HG03575 (cell line): Measurements from ENCODE around the gene VOPP1.
A peak's percentile ranks its signal among the peaks of the same experiment; 100 is the strongest.
"Not testable (repeated sequence)": the region's sequence is repeated elsewhere in the genome, so short reads cannot be mapped to it uniquely, and the experiment has no call there.

ENCODE experiments used
- ATAC-seq: cut with Tn5 transposase; IDR thresholded peaks from one replicate; pipeline ENCODE4 v1.9.1; 2021; ENCODE audit not compliant: unreplicated experiment, insufficient number of reproducible peaks, low FRiP score; ENCODE audit errors: extremely low read depth

VOPP1 gene

GRCh38 chr7:55572378-55573233, at the start of gene VOPP1:
Gene VOPP1 (minus strand): TSS chr7:55572502. CDS start chr7:55572324, 178 bp downstream.
- ATAC-seq = no peak

- no peak for ATAC-seq
Measured at GRCh38 chr7:55618913-55619312, 46.6 kb upstream of the VOPP1 start.

- ATAC-seq = not testable (repeated sequence)
Measured at GRCh38 chr7:55614365-55615064, 42.2 kb upstream of the VOPP1 start.

- not testable (repeated sequence) for ATAC-seq
Measured at GRCh38 chr7:55609726-55610125, 37.4 kb upstream of the VOPP1 start.

GRCh38 chr7:55605661-55606060, 33.4 kb upstream of the VOPP1 start:
- ATAC-seq = not testable (repeated sequence)

- not testable (repeated sequence) for ATAC-seq
Measured at GRCh38 chr7:55597944-55598499, 25.7 kb upstream of the VOPP1 start.

- not testable (repeated sequence) for ATAC-seq
Measured at GRCh38 chr7:55597214-55597739, 25.0 kb upstream of the VOPP1 start.

- ATAC-seq = no peak
Measured at GRCh38 chr7:55595511-55595910, 23.2 kb upstream of the VOPP1 start.

GRCh38 chr7:55594870-55595269, 22.6 kb upstream of the VOPP1 start:
- ATAC-seq = no peak

GRCh38 chr7:55594414-55594813, 22.1 kb upstream of the VOPP1 start:
- no peak for ATAC-seq

GRCh38 chr7:55593515-55594318, 21.4 kb upstream of the VOPP1 start:
- no peak for ATAC-seq

- no peak for ATAC-seq
Measured at GRCh38 chr7:55593172-55593514, 20.8 kb upstream of the VOPP1 start.

- ATAC-seq = no peak
Measured at GRCh38 chr7:55592492-55592891, 20.2 kb upstream of the VOPP1 start.

GRCh38 chr7:55591282-55591931, 19.1 kb upstream of the VOPP1 start:
- ATAC-seq = peak; percentile 41

- no peak for ATAC-seq
Measured at GRCh38 chr7:55590517-55591281, 18.4 kb upstream of the VOPP1 start.

- ATAC-seq = no peak
Measured at GRCh38 chr7:55589905-55590304, 17.6 kb upstream of the VOPP1 start.

- no peak for ATAC-seq
Measured at GRCh38 chr7:55588976-55589604, 16.8 kb upstream of the VOPP1 start.

GRCh38 chr7:55588379-55588699, 16.0 kb upstream of the VOPP1 start:
- no peak for ATAC-seq
